IMR-90 (cell line): ENCODE measurements around the gene ILDR2.

Experiments
- CEBPB ChIP-seq: IDR thresholded peaks from 2 replicates; pipeline ENCODE4 v1.6.1; 2012; ENCODE audit warnings: low read depth, low read length, improper control_type of control experiment
- CTCF ChIP-seq: conservative IDR thresholded peaks from 2 replicates; pipeline ENCODE4 v1.5.1; 2012; ENCODE audit warnings: mild to moderate bottlenecking, low read depth, low read length, improper control_type of control experiment
- MAFK ChIP-seq: IDR thresholded peaks from 2 replicates; pipeline ENCODE4 v1.6.1; 2012; ENCODE audit warnings: low read depth, low read length, improper control_type of control experiment
- POLR2A ChIP-seq: IDR thresholded peaks from 2 replicates; pipeline ENCODE4 v1.6.1; 2012; ENCODE audit warnings: mild to moderate bottlenecking, low read depth, low read length
- RAD21 ChIP-seq: IDR thresholded peaks from 2 replicates; pipeline ENCODE4 v1.6.1; 2012; ENCODE audit warnings: low read length, improper control_type of control experiment
- RFX5 ChIP-seq: IDR thresholded peaks from 2 replicates; pipeline ENCODE4 v1.8.0; 2012; ENCODE audit warnings: low read depth, mild to moderate bottlenecking, low read length, moderate library complexity
- SMC3 ChIP-seq: fragments of 150-350 bp; IDR thresholded peaks from 2 replicates; pipeline ENCODE4 v1.6.1; 2016; ENCODE audit warnings: low read depth, mild to moderate bottlenecking, antibody characterized with exemption, low read length, moderate library complexity
- USF2 ChIP-seq: fragments of 150-350 bp; IDR thresholded peaks from 2 replicates; pipeline ENCODE4 v1.6.1; 2017; ENCODE audit warnings: mild to moderate bottlenecking, antibody characterized with exemption, low read length, low read depth

GRCh38 chr1:166902279-166902678 lies 73.1 kb downstream of the ILDR2 start:
- TF ChIP-seq POLR2A = no peak
- no peak; the same call in 1 of the 2 replicates for TF ChIP-seq CEBPB
- no peak for TF ChIP-seq CTCF
- no peak for TF ChIP-seq USF2
- no peak for TF ChIP-seq SMC3
- no peak for TF ChIP-seq RAD21
- TF ChIP-seq MAFK = no peak
- no peak for TF ChIP-seq RFX5
